HL-60/S4 (cell line): ENCODE measurements around the gene LSAMP.

Experiments used
- in situ Hi-C: fragments of 300-500 bp; cut with MboI; formaldehyde crosslinking; loops from 2 replicates; pipeline ENCODE4 v1.14.3; 2022; ENCODE audit warnings: low sequenced_read_pairs

LSAMP gene

DNA sequence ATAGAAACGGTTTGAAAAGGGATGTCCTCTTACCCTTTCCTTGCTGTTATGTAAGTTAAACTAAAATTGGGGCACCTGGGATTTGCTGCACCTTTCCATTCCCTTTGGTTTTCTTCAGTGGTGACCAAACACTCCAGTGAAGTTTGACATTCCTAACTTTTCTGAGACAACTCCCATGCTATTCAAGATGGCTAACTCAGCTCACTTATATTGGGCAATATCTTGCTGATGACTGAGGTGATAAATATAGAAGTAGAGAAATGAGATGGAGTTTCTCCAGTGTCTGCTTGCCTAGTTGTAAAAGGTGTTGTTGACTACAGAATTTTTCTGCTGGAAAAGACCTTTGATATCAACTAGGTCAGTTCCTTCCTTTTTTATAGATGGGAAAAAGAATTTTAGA lies 530.2 kb downstream of the LSAMP start:
- in situ Hi-C loops, result no loop called here

DNA sequence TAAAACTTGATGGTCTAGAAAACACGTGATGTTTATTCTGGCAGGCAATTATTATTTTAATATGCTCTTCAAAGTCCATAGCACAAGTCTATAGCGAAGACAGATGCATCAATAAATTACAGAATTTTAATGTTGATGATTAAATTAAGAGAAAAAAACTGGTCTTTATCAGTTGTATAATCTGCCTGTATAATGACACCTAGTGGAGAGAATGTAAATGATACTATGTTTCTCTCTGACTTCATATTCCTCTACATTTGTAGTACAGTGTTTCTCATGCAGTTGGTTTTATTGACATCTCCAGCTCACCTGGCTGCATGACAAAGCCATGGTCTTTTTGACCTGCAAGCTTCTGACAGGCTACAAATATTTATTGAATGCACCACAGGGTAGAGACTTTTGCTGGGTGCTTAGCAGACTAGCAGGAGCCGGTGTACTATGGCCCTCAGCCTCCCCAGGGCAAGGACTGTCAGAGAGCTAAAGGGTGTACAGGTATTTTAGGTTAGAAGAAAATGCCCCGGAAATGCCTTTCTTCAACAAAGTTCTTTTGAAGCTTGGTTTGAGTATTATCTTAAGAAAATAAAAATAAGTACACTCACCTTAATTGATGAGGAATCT lies 532.1 kb downstream of the LSAMP start:
- in situ Hi-C loops, result no loop called here

DNA sequence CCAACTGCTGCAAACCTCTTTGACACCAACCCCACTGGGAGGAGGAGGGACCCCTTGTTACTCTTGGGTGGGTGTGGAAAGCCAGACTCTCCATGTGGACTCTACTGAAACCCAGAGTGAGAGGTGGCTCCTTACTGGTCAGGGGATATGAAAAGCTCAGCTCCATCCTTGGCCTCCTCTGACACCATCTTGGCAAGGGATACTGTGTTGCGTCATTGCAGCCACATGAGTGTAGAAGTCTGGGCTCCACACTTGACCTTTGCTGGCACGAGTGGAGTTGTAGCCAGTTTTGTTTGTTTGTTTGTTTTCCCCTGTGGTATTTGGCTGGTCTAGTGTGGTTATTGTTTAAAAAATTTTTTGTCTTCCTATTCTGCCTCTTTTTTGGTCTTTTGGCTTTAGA lies 532.9 kb downstream of the LSAMP start:
- in situ Hi-C loops, result no loop called here

DNA sequence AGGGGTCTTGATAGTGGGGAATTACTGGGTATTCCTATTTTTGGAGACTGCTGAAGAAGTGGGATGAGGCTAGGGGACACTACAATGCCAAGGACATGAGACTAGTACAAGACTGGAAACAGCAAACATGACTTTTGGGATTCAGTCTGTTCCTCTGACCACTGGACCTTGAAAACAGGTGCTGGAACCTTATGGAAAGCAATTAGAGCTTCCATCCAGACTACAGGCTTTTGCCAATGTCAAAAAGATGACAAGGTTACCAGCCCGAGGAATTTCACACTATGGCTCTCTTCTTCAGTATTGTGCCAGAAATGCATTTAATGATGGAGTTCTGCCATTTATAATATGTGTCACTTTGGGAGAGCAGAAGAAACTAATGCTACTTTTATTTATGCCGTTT lies 539.4 kb downstream of the LSAMP start:
- in situ Hi-C loops, result no loop called here

DNA sequence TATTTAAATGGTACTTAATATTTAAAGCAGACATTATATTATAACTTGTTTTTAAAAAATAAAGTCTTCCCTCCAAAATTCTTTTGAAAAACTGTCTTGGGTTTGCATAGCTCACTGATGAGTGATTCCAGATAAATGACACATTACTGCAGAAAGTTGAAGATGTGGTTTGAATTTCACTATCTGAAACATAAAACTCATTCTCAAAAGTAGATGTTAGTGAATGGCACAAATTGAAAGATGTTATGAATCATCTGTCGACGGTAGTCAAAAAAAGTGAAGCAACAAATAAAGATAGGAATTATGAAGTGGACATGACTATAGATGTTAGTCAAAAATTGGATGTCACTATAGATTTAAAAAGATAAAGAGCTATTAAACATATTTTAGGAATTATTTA lies 541.4 kb downstream of the LSAMP start:
- in situ Hi-C loops, result no loop called here

DNA sequence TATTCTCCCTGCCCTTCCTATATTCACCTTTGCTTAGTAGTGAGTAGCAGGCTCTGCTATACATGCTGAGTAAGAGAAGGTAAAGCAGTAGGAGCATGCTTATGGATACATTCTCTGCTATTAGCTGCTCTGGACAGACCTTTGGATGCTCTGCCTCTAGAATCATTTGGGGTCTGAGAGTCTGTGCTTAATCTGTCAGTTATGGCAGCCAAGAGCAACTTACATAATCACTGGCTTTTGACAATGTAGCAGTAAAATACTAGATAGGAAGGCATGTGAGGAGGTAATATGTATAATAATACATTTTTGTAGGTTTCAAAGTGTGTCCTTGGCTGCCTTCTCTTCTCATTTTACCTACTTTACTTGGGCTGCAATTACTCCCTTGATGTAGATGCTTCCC lies 544.3 kb downstream of the LSAMP start:
- in situ Hi-C loops, result no loop called here

DNA sequence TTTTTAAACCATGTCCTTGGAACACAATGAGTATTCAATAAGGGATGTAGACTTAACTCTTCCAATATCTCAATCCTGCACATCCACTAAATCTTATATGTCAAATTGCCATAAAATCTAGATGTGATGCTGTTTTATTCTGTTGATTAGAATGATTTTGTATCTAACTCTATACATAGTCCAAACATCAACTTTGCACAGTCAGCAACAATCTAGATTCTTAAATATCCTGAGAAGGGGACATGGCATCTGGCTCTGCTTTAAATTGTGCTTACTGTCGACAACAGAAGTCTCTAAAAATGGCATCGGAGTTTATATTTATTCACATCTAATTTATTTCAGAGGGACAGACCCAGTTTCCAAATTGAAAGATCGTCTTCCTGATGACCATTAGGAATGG lies 545.8 kb downstream of the LSAMP start:
- in situ Hi-C loops, result no loop called here

DNA sequence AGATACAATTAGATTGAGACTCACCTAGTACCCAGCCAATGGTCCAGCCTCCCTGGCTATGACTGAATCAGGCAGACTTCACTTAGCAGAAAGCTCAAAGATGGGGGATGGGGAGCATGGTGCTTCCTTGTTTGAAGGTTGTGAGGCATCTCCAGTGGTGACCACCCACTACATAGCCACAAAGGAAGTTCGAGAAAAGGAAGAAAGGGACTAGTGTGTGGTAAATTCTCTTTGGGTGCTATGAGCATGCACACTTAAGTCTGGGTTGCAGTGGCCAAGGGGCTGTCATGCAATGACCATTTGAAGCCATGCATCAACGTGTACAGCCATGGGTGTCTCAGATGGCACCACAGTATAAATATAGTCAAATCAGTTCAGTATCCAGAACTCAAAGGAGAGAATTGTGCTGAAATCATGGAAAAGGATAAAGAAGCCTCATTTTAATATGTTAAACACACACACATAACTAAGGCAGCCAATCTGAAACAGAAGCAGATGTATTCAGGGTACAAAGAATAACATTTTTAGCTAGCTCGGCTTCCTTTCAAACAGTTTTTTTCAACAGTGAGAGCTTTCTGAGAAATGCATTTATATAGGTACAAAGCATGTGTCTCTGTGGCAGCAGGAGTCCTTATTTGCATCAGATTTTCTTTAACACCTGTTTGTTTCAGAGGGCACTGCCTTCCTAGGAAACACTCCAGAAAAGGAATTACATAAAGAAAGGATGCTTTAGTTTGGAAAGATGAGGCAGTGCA lies 546.5 kb downstream of the LSAMP start:
- in situ Hi-C loops, result no loop called here

DNA sequence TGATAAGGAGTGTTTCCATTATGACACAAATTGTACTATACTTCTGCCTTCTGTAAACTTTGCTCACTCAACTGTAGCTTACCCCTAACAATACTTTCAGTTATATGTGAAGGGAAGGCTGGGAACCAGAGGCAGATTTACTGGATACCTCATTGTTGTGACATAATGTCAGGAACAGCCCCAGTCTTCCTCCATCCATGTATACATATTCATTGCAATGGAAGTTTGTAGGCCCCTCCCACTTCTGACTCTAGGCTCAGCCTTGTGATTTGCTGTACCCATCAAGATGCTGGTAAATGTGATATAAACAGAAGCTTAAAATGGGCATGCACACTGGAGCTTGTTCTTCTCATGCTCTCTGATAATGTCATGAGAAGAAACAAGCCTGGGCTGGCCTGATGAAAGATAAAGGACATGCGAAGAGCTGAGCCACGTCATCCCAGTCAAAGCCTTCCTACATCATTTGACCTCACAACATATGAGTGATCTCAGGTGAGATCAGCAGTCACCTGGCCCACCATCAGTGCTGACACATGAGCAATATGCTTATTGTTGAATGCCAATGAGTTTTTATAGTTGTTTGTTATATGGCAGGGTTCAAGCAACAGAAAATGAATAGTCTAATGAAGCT lies 554.2 kb downstream of the LSAMP start:
- in situ Hi-C loops, result no loop called here

DNA sequence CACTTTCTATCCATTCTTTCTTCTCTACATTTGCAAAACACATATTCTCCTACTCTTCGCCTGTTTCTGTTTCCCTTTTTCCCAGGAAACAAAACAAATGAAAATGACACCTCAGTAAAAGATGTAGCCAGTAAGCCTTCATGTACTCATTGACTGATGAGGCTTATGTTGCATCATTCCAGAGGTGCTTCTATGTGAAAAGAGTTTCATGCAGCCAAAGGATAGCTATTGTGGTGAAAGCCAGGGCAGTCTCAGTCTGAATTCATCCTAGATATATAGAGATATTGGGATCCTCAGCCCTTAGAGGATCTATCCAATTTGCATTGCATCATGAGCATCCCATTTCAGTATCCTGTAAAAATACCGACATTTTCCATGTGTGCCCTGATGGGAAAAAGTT lies 554.7 kb downstream of the LSAMP start:
- in situ Hi-C loops, result no loop called here

DNA sequence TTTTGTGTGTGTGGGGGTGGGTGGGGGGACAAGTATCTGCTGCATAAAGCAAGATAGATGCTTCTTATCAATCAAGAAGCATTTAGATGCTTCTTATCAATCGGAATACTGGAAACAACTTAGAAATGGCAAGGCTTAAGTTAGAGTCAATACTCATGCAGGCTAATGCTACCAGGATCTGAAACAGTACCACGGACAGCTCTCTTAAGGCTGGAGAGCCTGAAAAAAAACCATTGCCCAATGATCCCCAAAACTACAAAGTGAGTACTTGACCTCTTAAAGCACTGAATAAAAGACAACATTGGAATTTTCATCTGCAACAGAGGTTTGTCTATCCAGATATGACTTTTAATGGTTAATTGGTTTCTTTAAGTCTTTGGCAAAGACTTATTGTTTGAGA lies 559.7 kb downstream of the LSAMP start:
- in situ Hi-C loops, result no loop called here

DNA sequence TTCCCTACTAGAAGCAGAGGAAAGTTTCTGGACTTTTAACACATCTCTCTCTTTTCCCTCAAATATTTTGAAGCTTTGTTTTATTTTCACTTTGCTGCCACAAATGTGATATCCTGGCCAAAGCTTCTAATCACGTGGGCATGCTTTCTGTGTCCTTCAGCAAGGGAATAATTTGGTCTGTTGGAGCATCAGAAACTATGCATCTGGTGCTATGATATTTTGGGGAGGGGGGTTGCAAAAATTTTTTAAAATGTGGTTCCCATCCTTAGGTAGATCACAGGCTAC lies 567.7 kb downstream of the LSAMP start:
- in situ Hi-C loops, result no loop called here

DNA sequence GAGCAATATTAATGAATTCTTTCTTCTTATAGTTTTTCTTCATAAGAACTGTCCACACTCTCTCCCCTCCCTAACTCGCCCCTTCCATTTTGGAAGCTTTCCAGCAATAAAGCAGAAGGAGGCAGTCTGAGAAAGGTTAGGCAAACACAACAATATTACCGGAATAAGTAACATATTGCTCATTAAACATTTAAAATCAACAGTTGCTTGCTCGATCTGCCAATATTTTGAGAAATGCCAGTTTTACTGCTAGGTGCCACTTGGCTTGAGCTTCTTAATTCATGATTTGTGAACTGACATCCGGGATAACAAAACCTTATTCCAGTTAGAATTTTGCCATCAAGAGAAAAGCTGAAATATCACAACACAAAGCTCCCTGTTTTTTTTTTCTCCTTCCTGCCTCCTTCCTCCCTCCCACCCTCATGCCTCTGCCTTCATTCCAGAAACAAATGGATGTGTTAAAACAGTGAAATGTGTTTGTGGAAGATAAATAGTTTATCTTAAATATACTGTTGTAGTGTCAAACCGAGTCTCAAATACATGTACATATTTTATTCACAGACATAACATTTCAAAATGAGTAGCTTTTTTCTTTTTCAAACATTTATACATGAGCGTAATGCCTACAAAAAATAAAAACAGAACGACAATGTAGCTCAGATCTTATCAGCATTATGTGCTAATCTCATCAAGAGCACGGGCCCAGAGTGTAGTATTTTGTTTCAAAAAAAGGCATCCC lies 568.2 kb downstream of the LSAMP start:
- in situ Hi-C loops, result no loop called here

DNA sequence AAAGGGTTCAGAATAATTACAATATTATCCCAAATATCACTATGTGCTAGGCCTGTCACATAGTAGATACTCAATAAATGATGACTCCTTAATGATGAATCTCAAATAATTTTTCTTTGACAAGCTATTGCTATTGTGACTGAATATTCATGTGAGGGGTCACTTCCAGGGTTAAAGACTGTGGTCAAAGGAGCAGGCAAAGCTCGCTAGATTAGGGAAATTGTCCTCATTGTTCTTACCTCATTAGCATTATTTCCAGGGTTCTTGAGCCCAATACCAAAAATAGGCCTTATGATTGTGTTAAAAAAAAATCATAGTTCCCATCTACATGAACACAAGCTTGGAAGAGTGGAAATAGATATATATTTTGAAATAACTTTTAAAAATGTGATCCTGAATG lies 569.8 kb downstream of the LSAMP start:
- in situ Hi-C loops, result no loop called here

DNA sequence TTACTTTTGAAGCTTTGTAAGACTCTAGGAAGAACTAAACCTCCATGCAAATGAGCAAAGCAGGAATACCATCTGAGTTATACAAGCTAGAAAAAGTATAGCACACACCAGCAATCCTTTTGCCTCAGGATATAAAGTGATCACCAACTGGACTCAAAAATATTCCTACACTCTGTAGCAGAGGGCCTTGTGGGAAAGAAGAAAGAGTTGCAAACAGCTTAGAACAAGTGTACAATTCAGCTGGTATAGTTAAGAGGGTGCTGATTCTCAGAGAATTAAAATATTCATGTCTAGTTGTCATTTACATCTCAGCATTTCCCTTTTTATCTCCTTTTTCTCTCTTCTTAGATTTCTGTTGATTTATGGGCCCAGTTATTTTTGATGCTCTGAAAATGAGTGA lies 573.6 kb downstream of the LSAMP start:
- in situ Hi-C loops, result no loop called here

DNA sequence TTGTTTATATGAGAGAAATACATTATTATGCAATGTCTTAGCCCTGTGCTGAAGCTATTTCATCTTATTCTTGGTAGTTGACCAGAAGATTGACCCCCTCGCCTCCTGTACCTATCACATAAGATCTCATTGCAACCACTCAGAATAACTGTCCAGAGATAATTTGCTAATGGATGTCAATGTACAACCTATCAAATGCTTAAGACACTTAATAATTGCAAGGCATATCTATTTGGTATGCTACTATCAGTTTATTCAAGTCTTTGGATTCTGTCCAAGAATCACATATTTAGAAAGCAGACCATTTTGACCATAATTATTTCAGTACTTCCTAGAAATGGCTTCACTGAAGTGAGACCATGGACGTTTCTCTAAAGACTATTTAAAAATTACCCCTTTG lies 580.4 kb downstream of the LSAMP start:
- in situ Hi-C loops, result no loop called here

DNA sequence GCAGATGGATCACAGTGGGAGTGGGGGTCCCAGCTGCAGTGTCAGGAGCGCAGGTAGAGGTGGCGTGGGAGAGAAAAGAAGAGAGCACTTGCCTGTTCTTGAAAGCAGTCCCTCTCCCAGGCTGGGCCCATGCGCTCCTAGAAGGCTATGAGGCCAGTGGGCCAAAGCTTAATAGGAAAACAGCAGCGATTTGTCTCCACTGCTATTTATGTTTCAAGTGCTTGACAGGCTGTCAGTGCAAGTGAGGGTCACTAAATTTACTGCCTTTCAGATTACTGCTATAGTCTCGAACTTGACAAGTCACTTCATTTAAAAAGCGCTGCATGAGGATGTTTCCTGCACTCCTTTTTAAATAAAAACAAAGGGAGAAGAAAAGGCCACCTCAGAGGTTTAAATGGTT lies 582.4 kb downstream of the LSAMP start:
- in situ Hi-C loops, result no loop called here

DNA sequence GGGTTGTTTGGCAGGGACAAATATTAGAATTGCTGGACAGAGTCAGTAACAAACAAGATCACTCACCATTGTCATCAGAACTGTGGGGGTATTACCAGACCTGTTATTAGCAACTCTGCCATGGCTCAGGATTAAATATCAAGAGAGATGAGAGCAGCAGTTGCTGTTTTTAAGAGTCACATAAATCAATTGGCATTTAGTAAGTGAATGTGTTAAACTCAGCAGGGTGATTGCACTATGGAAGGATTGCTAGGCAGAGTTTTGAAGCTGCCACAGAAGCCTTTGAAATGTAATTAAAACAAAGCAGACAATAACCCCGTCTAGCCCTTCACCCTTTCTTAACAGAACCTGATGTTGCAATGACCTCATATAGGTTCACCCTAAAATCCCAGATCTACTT lies 583.2 kb downstream of the LSAMP start:
- in situ Hi-C loops, result no loop called here

DNA sequence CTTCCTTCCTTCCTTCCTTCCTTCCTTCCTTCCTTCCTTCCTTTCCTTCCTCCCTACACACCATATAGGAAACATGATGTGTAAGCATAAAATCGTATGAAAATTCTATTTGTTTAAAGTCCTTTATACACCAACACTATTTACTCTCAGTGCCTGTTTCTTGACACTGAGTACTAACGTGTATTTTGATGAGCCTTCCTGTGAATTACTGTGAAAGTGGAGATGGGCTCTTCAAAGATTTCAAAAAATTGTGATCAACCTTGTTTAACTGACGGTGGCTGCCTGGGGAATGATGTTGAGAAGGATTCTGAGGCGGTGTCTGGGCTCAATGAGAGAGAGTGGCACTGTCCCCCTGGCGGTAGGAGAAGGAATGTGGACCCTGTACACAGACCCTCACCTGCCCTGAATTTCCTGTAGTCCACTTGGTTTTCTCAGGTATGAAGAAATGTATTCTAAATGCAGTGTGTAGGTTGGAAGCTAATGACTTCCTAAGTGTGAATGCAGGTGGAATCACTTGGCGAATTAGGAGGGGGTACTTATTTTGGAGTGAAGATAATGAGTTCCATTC lies 584.0 kb downstream of the LSAMP start:
- in situ Hi-C loops, result no loop called here

DNA sequence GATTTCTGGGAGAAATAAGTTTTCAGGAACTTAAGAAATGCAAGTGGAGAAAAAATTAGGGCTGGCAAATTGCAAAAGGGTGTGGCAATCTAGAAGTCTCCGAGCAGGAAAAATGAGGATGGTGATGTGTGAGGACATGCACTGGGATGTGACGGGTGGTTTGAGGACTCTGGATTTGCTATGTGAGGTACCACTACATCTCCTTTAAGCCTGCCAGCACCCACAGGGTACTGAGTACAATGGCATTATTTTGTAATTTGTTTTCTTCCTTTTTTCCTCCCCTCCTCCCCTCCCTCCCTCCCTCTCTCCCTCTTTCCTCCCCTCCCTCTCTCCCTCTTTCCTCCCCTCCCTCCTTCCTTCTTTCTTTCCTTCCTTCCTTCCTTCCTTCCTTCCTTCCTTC lies 584.5 kb downstream of the LSAMP start:
- in situ Hi-C loops, result no loop called here

DNA sequence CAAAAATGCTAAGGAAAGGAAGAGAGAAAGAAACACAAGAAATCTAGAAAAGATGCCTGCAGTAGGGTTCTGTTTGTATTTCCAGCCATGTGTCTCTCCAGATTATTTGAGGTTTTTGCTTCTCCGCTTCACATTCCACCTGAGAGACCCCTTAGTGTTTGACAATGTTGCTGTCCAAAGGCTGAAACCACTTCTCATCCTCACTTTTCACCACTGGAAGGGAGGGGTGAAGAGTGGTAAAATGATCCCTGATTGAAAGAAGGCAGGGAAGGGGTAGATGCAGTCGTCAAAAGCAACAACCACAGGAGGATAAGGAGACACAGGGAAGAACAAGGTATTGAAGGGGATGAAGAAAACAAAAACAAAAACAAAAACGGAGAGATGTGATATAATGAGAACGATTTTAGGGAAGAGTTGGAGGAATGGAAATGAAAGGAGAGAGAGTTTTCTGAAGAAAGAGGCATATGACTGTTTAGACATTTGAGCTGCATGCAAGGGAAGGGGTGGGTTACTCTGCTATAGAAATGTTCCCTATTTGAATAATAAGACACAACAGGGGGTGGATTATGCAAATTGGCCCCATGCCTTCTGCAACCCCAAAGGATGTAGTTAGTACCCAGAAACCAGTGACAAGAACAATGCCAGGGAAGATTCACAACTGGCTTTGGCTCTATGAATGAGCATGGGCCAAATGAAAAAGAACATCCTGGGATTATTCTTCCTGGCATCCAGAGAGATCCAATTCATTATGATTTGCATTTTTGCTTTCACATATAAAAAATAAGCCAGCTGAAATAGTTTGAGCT lies 586.1 kb downstream of the LSAMP start:
- in situ Hi-C loops, result no loop called here
